Activated CD4-positive, alpha-beta T cell treated with anti-CD3 and anti-CD28 coated beads, Interleukin-2, amount 50 U/mL, for 4 hours (primary cell): ENCODE measurements around the gene CAGE1.

Source experiments
- DNase-seq, 2 experiments: peaks; one replicate each; pipeline ENCODE4 v3.0.0-alpha.2; 2020

CAGE1 gene

GRCh38 chr6:7389451-7390225 lies at the start of gene CAGE1, which contains the start of gene RIOK1:
TSS of gene CAGE1 (minus strand) at chr6:7389742. CDS start at chr6:7387173, 2,569 bp downstream.
TSS of gene RIOK1 (plus strand) at chr6:7389808. CDS start at chr6:7390003, 195 bp downstream.
- DNase-seq, result peak; percentile 93 to 94

- no peak for DNase-seq
Observed at GRCh38 chr6:7439228-7439627, 49.7 kb upstream of the CAGE1 start.

GRCh38 chr6:7438011-7438410 lies 48.5 kb upstream of the CAGE1 start:
- DNase-seq, result no peak

- no peak for DNase-seq
Observed at GRCh38 chr6:7434672-7435071, 45.1 kb upstream of the CAGE1 start.

GRCh38 chr6:7433121-7433617 lies 43.6 kb upstream of the CAGE1 start:
- no peak for DNase-seq

GRCh38 chr6:7432391-7433120 lies 43.0 kb upstream of the CAGE1 start:
- DNase-seq, result no peak

- DNase-seq, result no peak
Observed at GRCh38 chr6:7431674-7432390, 42.3 kb upstream of the CAGE1 start.

- DNase-seq, result no peak
Observed at GRCh38 chr6:7431313-7431673, 41.8 kb upstream of the CAGE1 start.

- no peak for DNase-seq
Observed at GRCh38 chr6:7426447-7427169, 37.1 kb upstream of the CAGE1 start.

GRCh38 chr6:7425808-7426190 lies 36.3 kb upstream of the CAGE1 start:
- DNase-seq, result no peak

- no peak for DNase-seq
Observed at GRCh38 chr6:7424967-7425807, 35.6 kb upstream of the CAGE1 start.

GRCh38 chr6:7424058-7424457 lies 34.5 kb upstream of the CAGE1 start:
- DNase-seq, result no peak

- no peak for DNase-seq
Observed at GRCh38 chr6:7421066-7421465, 31.5 kb upstream of the CAGE1 start.

- DNase-seq, result no peak
Observed at GRCh38 chr6:7419065-7419464, 29.5 kb upstream of the CAGE1 start.

GRCh38 chr6:7418238-7418905 lies 28.8 kb upstream of the CAGE1 start:
- DNase-seq, result no peak

- no peak for DNase-seq
Observed at GRCh38 chr6:7417684-7418083, 28.1 kb upstream of the CAGE1 start.

- no peak for DNase-seq
Observed at GRCh38 chr6:7414811-7415210, 25.3 kb upstream of the CAGE1 start.

GRCh38 chr6:7413151-7413823 lies 23.7 kb upstream of the CAGE1 start:
- no peak for DNase-seq

GRCh38 chr6:7411328-7411727 lies 21.8 kb upstream of the CAGE1 start:
- no peak for DNase-seq

- no peak for DNase-seq
Observed at GRCh38 chr6:7410851-7411250, 21.3 kb upstream of the CAGE1 start.

GRCh38 chr6:7409740-7410139 lies 20.2 kb upstream of the CAGE1 start:
- DNase-seq, result no peak
